Gastroesophageal sphincter (tissue), 4 donors: ENCODE results near the gene PHOX2A. TPM values are rescaled to one million over a fixed set of nuclear protein-coding genes. Genes with fewer than 3 reads are reported as not detected.
"Not testable (repeated sequence)": the region's sequence is repeated elsewhere in the genome, so short reads cannot be mapped to it uniquely, and the experiment has no call there.

Experiments
- ATAC-seq: fragments of 150-250 bp; one replicate; pipeline ENCODE4 v1.9.1; 2016; ENCODE audit warnings: mild to moderate bottlenecking, moderate library complexity
- H3K27ac ChIP-seq, 4 donors: fragments of 200-600 bp; sonication (generic) in 3 of 4; 1 replicate in 3 of 4; 2 replicates in 1 of 4; pipeline ENCODE4 v1.5.1; 2016 to 2019
- H3K27me3 ChIP-seq: fragments of 200-600 bp; sonication (generic); one replicate; pipeline ENCODE4 v1.5.1; 2019
- H3K36me3 ChIP-seq, 2 donors: fragments of 200-600 bp; sonication (generic); one replicate each; pipeline ENCODE4 v1.5.1; 2019; ENCODE audit warnings: control low read depth in 1 of 2
- H3K4me1 ChIP-seq, 3 donors: fragments of 200-600 bp; sonication (generic); 1 replicate in 2 of 3; 2 replicates in 1 of 3; pipeline ENCODE4 v1.5.1; 2016 to 2019; ENCODE audit warnings: control low read depth in 2 of 3
- H3K4me3 ChIP-seq, 2 donors: fragments of 200-600 bp; sonication (generic); one replicate each; pipeline ENCODE4 v1.5.1; 2019; ENCODE audit warnings: mild to moderate bottlenecking in 1 of 2, moderate library complexity in 1 of 2
- H3K9me3 ChIP-seq, 3 donors: fragments of 200-600 bp; sonication (generic); one replicate each; pipeline ENCODE4 v1.5.1; 2017 to 2019; ENCODE audit warnings: control low read depth in 2 of 3
- CTCF ChIP-seq, 4 experiments: fragments of 200-600 bp in 2 of 4; fragments of 450-650 bp in 2 of 4; sonication (generic) in 1 of 4; IDR thresholded peaks; one replicate each; pipeline ENCODE4 v1.5.1; 2017 to 2019; ENCODE audit warnings: antibody characterized with exemption in 4 of 4, mild to moderate bottlenecking in 2 of 4, moderate library complexity in 2 of 4
- EP300 ChIP-seq: sonication (generic); formaldehyde crosslinking; IDR thresholded peaks from one replicate; pipeline ENCODE4 v1.6.1; 2017; ENCODE audit warnings: antibody characterized with exemption, mild to moderate bottlenecking
- POLR2A ChIP-seq, 2 donors: fragments of 450-650 bp; IDR thresholded peaks; one replicate each; pipeline ENCODE4 v1.6.1; 2017; ENCODE audit warnings: antibody characterized with exemption in 2 of 2, mild to moderate bottlenecking in 2 of 2, moderate library complexity in 1 of 2
- POLR2AphosphoS5 ChIP-seq: sonication (generic); formaldehyde crosslinking; IDR thresholded peaks from one replicate; pipeline ENCODE4 v1.6.1; 2017; ENCODE audit warnings: antibody characterized with exemption
- WGBS, 2 donors: methylation state at CpG; one replicate each; pipeline ENCODE4 v1.1.5; 2018; ENCODE audit warnings: low coverage in 1 of 2; 5-methylcytosine and 5-hydroxymethylcytosine counted together
- total RNA-seq, 4 donors: library from RNA; depleted of rRNA; stranded (reverse); fragments of >200 nt; gene quantifications; one replicate each; pipeline ENCODE4 v1.1.0, GENCODE V29; 2016

Gene PHOX2A
- total RNA-seq = 1 to 10 TPM in 1 of 4 donors, under 1 TPM in 2, not detected in 1; 0.37 to 3.2 (median 0.89) TPM

GRCh38 chr11:72244060-72244360 is at the start of gene PHOX2A:
TSS of gene PHOX2A (minus strand) at chr11:72244176. CDS start at chr11:72244004, 172 bp downstream.
- TF ChIP-seq CTCF (IDR thresholded peaks at IDR 0.05) (no peak), EP300 (no peak)
- H3K4me3 ChIP-seq = peak within 1 kb of the TSS in 1 of 2 donors; percentile 30
- ATAC-seq = no peak
- H3K4me1 ChIP-seq = peaks cover 0 to 38% (median 23%) of the 10 kb centered on the region in 3 donors
- no peak within 1 kb of the TSS for H3K27ac ChIP-seq
- H3K27me3 ChIP-seq = peaks cover 80% of the 10 kb centered on the region
- H3K36me3 ChIP-seq = no peaks in the 10 kb centered on the region
- WGBS, 2 donors = no CpG with 5 or more reads among the region's 37 CpGs
- H3K9me3 ChIP-seq = no peaks in the 10 kb centered on the region

- Histone ChIP-seq H3K9me3 (no peaks in the 10 kb centered on the region), H3K4me3 (no peak overlapping the region), H3K36me3 (peaks cover 0 to 63% of the 10 kb centered on the region in 2 donors), H3K27ac (no peak overlapping the region), H3K27me3 (no peaks in the 10 kb centered on the region), H3K4me1 (no peaks in the 10 kb centered on the region)
- 80% methylated on average over 2 of the region's 14 CpGs; no CpG with 5 or more reads in 1 of the 2 donors for WGBS, 2 donors
- no peak for ATAC-seq
- TF ChIP-seq POLR2A (IDR thresholded peaks at IDR 0.05) = no peak
- TF ChIP-seq CTCF (IDR thresholded peaks at IDR 0.05) = no peak
- no peak for TF ChIP-seq POLR2AphosphoS5
- TF ChIP-seq EP300 = no peak
Observed at GRCh38 chr11:72293391-72293790, 49.4 kb upstream of the PHOX2A start.

GRCh38 chr11:72292106-72292785 is 48.3 kb upstream of the PHOX2A start:
- ATAC-seq = no peak

GRCh38 chr11:72290741-72291140 is 46.8 kb upstream of the PHOX2A start:
- not testable (repeated sequence) for H3K4me1 ChIP-seq, H3K27me3 ChIP-seq, H3K27ac ChIP-seq, H3K9me3 ChIP-seq, H3K4me3 ChIP-seq, ATAC-seq
- 29 to 64% methylated on average over 1 to 6 of the region's 6 CpGs for WGBS, 2 donors
- H3K36me3 ChIP-seq = peaks cover 0 to 38% of the 10 kb centered on the region in 2 donors
- peak in 3 of 4 experiments; percentile 37 to 45 (median 40) for TF ChIP-seq CTCF (IDR thresholded peaks at IDR 0.05)

More at GRCh38 chr11:72292106-72292785, 48.3 kb upstream of the PHOX2A start:
- H3K4me1 ChIP-seq = no peaks in the 10 kb centered on the region
- H3K27ac ChIP-seq = no peak overlapping the region
- no peak for TF ChIP-seq CTCF (IDR thresholded peaks at IDR 0.05)
- TF ChIP-seq POLR2AphosphoS5 = no peak
- no peak for TF ChIP-seq POLR2A (IDR thresholded peaks at IDR 0.05)
- no peak for TF ChIP-seq EP300
- no peaks in the 10 kb centered on the region for H3K9me3 ChIP-seq
- no CpG with 5 or more reads among the region's 8 CpGs for WGBS, 2 donors
- H3K27me3 ChIP-seq = no peaks in the 10 kb centered on the region
- peaks cover 0 to 53% of the 10 kb centered on the region in 2 donors for H3K36me3 ChIP-seq
- no peak overlapping the region for H3K4me3 ChIP-seq

GRCh38 chr11:72287293-72287692 is 43.3 kb upstream of the PHOX2A start:
- Histone ChIP-seq H3K27ac (no peak overlapping the region), H3K4me3 (no peak overlapping the region), H3K4me1 (no peaks in the 10 kb centered on the region), H3K36me3 (peaks cover 0 to 4% of the 10 kb centered on the region in 2 donors), H3K9me3 (no peaks in the 10 kb centered on the region), H3K27me3 (peaks cover 27% of the 10 kb centered on the region)
- ATAC-seq = no peak
- WGBS, 2 donors = 94 to 100% methylated on average over 2 of the region's 2 CpGs
- TF ChIP-seq POLR2A (IDR thresholded peaks at IDR 0.05) (no peak), CTCF (IDR thresholded peaks at IDR 0.05) (no peak), EP300 (no peak), POLR2AphosphoS5 (no peak)
